ENCODE data around the gene NKAIN2. TPM values are rescaled to one million over a fixed set of nuclear protein-coding genes. Genes with fewer than 3 reads are reported as not detected.

NKAIN2 gene
- polyA plus RNA-seq, 1 donor (not counting 4 experiments of a cell fraction or from before 2014, with no cell fraction given), result 0.13 TPM

GRCh38 chr6:124819346-124819745 lies 1015.7 kb downstream of the NKAIN2 start:
- no peaks in the 10 kb centered on the region for H3K79me2 ChIP-seq (ENCODE audit: control insufficient read depth, insufficient read depth, low read length)
- H3K27ac ChIP-seq (ENCODE audit: control insufficient read depth, insufficient read depth, low read length), result no peak overlapping the region
- no peaks in the 10 kb centered on the region for H3K4me1 ChIP-seq (ENCODE audit: control insufficient read depth, extremely low read depth, insufficient read depth, low read length)
- DNase-seq (ENCODE audit: low read depth, low spot score), result no peak
- no peak overlapping the region for H3K9ac ChIP-seq (ENCODE audit: control insufficient read depth, extremely low read depth, insufficient read depth, low read length)
- H3K9me3 ChIP-seq (ENCODE audit: control insufficient read depth, low read depth, low read length), result no peaks in the 10 kb centered on the region
- no peaks in the 10 kb centered on the region for H4K20me1 ChIP-seq (ENCODE audit: control insufficient read depth, extremely low read depth, insufficient read depth, low read length)
- H3K36me3 ChIP-seq (ENCODE audit: control insufficient read depth in 2 of 2, extremely low read depth in 1 of 2, insufficient read depth in 2 of 2, low read length in 2 of 2), result no peaks in the 10 kb centered on the region
- H3K4me2 ChIP-seq (ENCODE audit: control insufficient read depth, extremely low read depth, insufficient read depth, low read depth, low read length), result no peak overlapping the region
- no peak for FAIRE-seq
- H3K27me3 ChIP-seq (ENCODE audit: control insufficient read depth, extremely low read depth, insufficient read depth, low read length), result no peaks in the 10 kb centered on the region
- H3K9me1 ChIP-seq (ENCODE audit: control insufficient read depth, extremely low read depth, insufficient read depth, low read length), result no peaks in the 10 kb centered on the region
- TF ChIP-seq CTCF (optimal IDR thresholded peaks at IDR 0.05 in 1 of 3, IDR thresholded peaks at IDR 0.05 in 1 of 3, conservative IDR thresholded peaks at IDR 0.05 in 1 of 3; ENCODE audit: extremely low read depth in 1 of 3, insufficient read depth in 2 of 3, low read length in 3 of 3) (no peak), EZH2 (IDR thresholded peaks at IDR 0.05; ENCODE audit: low read length) (no peak)
- dilution Hi-C loops (cut with MboI; ENCODE audit: extremely low pct_ligation_motif_present, low sequenced_read_pairs), result no loop called here
- no peak overlapping the region for H2AFZ ChIP-seq (ENCODE audit: control insufficient read depth, low read length)
- H3K4me3 ChIP-seq (ENCODE audit: control insufficient read depth in 2 of 3, extremely low read depth in 1 of 3, insufficient read depth in 2 of 3, low read depth in 1 of 3, low read length in 3 of 3), result no peak overlapping the region

GRCh38 chr6:124822204-124822613 lies 1018.5 kb downstream of the NKAIN2 start:
- dilution Hi-C loops (cut with MboI; ENCODE audit: extremely low pct_ligation_motif_present, low sequenced_read_pairs), result no loop called here
- FAIRE-seq (no peak), DNase-seq (ENCODE audit: low read depth, low spot score) (no peak)
- Histone ChIP-seq H2AFZ (ENCODE audit: control insufficient read depth, low read length) (no peak overlapping the region), H3K9me1 (ENCODE audit: control insufficient read depth, extremely low read depth, insufficient read depth, low read length) (no peaks in the 10 kb centered on the region), H3K79me2 (ENCODE audit: control insufficient read depth, insufficient read depth, low read length) (no peaks in the 10 kb centered on the region), H3K9ac (ENCODE audit: control insufficient read depth, extremely low read depth, insufficient read depth, low read length) (no peak overlapping the region), H3K9me3 (ENCODE audit: control insufficient read depth, low read depth, low read length) (no peaks in the 10 kb centered on the region), H3K27me3 (ENCODE audit: control insufficient read depth, extremely low read depth, insufficient read depth, low read length) (no peaks in the 10 kb centered on the region), H3K4me2 (ENCODE audit: control insufficient read depth, extremely low read depth, insufficient read depth, low read depth, low read length) (no peak overlapping the region), H3K4me3 (ENCODE audit: control insufficient read depth in 2 of 3, extremely low read depth in 1 of 3, insufficient read depth in 2 of 3, low read depth in 1 of 3, low read length in 3 of 3) (no peak overlapping the region), H3K36me3 (ENCODE audit: control insufficient read depth in 2 of 2, extremely low read depth in 1 of 2, insufficient read depth in 2 of 2, low read length in 2 of 2) (no peaks in the 10 kb centered on the region), H3K27ac (ENCODE audit: control insufficient read depth, insufficient read depth, low read length) (no peak overlapping the region), H3K4me1 (ENCODE audit: control insufficient read depth, extremely low read depth, insufficient read depth, low read length) (no peaks in the 10 kb centered on the region), H4K20me1 (ENCODE audit: control insufficient read depth, extremely low read depth, insufficient read depth, low read length) (no peaks in the 10 kb centered on the region)
- no peak for TF ChIP-seq CTCF (optimal IDR thresholded peaks at IDR 0.05 in 1 of 3, IDR thresholded peaks at IDR 0.05 in 1 of 3, conservative IDR thresholded peaks at IDR 0.05 in 1 of 3; ENCODE audit: extremely low read depth in 1 of 3, insufficient read depth in 2 of 3, low read length in 3 of 3)
- no peak for TF ChIP-seq EZH2 (IDR thresholded peaks at IDR 0.05; ENCODE audit: low read length)
